GM18867 (cell line): ENCODE results near the gene CCDC3.

Experiments
- ATAC-seq: cut with Tn5 transposase; IDR thresholded peaks from one replicate; pipeline ENCODE4 v1.9.1; 2021; ENCODE audit warnings: mild to moderate bottlenecking, moderate library complexity; ENCODE audit not compliant: unreplicated experiment

CCDC3 gene

DNA sequence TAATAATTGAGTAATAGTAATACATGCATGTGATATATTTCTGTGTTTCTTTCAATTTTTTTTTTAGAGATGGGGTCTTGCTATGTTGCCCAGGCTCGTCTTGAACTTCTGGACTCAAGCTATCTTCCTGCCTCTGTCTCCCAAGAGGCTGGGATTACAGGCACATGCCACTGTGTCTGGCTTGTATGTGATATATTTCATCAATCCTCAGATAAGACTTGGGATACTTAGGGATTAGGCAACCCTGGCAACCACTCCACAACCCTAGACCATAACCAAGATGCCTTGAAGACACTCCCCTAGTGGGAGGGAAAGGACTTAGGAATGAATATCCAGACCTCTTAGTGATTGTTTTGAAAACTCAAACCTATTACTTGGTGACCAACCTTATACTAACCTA is 154.8 kb downstream of the CCDC3 start:
- no peak for ATAC-seq
